Measurements from ENCODE around the gene ZFYVE26.

The ZFYVE26 gene

DNA sequence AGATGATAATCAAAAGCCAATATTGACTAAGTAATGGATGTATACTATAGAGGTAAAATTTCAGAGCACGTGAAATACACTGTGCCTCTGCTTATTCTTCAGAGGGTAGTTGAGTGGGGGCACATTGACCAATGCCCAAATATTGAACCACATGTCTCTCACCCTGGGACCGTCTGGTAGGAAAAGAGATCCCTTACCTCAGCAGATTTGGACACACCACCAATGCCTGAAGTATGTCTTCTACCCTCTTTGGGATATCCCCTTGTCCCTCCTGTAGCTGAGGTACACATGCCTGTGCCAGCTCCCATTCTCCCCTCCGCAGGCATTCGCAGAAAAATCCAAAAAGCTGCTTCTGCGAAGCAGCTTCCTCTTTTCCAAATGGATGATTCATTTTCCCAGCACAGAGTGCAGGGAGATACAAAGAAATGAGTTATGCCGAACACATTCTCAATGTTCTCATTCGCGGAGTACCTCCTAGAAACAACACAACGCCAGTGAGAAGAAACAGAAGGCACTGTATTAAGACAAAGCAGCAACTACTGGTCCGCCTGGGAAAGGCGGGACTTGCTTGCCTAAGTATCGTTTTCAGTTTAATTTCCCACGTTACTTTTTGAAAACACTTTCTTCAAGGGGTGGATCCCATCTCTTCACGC lies 691 bp downstream of the ZFYVE26 start:
- DNase-seq, result peak; percentile 83

DNA sequence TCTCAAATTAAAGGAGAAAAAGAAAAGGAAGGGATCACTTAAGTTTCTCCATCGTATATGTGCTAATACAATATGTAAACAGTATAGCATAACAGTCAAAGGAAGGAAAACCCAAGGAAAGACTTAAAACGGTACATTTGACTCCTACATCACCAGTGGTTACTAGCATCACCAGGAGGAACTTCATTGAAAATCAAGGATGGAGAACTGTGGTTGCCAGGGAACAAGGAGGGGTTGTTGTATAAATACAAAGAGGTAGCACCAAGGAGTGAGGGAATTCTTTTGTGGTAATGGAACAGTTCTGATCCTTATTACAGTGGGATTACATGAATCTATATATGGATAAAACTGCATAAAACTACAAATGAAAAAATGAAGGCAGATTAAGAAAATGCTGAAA lies 1.6 kb downstream of the ZFYVE26 start:
- DNase-seq, result no peak

DNA sequence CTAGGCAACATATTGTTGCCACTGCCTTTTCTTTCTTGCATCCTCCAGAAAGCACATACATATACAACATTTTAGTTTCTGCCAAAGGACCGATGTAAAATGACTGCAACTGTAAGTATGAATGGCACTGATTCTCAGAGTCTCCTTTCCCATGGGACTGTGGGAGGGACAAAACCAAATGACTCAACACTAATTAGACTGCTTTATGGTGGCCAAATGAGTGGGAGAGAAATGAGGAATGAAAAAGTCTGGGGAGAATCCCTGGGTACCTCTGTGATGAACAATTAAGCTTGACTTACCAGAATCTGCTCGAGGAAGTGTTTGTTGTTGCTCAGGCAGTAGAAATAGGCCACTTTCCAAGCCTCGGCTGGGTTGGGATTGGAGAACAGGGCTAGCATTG lies 10.1 kb downstream of the ZFYVE26 start:
- DNase-seq, result no peak

DNA sequence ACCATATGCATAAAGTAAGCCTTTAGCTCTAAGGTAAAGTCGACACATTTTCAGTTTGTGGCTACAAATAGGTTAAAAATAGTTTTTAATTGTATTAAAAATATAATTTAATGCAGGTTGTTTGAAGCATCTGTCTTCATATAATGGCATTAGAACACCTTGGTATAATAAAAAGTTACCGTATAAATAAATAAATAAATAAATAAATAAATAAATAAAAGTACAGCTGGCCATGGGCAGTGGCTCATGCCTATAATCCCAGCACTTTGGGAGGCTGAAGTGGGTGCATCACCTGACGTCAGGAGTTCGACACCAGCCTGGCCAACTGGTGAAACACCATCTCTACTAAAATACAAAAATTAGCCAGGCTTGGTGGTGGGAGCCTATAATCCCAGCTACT lies 15.6 kb downstream of the ZFYVE26 start:
- no peak for DNase-seq

DNA sequence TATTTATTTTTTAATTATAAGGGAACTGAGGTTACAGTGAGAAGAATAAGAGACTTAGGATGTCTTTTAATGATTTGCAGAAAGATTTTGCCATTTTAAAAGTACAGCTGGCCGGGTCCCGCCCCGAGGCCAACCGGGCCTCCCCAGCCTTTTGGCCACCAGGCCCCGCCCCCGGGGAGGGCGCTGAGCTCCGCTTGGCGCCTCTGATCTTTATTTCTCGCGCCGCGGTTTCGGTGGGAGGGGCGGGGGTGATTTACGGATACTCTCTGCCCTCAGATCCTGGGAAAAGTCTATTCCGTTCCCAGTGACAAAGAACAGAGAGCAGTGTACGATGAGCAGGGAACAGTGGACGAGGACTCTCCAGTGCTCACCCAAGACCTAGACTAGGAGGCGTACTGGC lies 17.7 kb downstream of the ZFYVE26 start:
- no peak for DNase-seq

DNA sequence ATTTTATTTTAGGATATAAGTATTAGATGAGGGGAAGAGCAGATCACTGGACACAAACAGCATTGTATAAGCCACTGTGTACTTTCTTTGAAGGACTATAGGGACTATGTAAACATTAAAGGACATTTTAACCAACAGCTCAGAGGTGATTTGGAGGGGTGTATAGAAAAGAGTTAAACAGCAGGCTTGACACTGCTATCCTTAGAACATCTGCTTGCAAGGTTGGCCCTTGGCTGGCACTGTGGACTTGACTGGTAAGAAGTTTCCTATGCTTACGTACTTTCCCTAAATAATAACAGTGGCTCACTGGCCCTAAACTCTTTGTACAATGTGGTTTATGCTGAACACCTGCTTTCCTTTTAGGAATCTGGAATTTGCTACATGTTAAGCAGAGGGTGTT lies 28.7 kb downstream of the ZFYVE26 start:
- DNase-seq, result no peak

DNA sequence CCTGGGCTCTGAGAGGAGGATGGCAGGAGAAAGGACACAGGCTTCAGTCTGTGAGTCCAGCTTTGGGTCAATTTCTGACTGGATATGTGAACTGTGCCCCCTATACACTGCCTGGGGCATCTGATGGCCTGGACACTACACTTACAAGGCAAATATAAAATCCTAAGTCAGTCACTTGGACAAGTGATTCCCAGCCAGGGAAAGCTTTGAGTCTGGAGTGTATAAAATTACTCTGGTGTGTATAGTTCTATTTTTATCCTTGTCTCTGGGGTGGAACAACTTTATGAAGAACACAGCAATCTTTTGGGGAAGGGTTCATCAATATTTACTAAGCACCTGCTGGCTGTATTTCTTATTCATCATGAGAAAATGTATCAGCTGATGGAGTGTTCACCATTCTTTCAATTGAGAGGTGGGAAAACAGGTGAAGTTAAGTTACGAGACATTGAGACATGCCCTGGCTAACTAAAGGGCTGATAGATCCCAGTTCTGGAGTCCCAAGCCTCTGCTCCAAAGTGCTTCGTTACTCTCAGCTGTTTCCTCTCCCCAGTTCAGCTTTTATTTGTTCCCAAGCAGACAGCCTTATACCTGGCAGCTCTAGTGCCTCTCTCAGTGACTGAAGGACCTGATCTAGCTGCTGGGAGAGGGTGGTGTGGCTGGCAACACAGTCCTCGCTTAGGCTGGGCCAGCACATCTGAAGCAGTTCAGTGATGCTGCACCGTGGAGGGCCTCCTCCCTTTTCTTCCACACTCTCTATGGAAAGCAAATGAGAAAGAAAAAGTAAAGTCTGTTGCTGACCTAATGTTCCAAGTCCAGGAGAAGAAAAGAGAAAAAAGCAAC lies 30.9 kb downstream of the ZFYVE26 start:
- no peak for DNase-seq

DNA sequence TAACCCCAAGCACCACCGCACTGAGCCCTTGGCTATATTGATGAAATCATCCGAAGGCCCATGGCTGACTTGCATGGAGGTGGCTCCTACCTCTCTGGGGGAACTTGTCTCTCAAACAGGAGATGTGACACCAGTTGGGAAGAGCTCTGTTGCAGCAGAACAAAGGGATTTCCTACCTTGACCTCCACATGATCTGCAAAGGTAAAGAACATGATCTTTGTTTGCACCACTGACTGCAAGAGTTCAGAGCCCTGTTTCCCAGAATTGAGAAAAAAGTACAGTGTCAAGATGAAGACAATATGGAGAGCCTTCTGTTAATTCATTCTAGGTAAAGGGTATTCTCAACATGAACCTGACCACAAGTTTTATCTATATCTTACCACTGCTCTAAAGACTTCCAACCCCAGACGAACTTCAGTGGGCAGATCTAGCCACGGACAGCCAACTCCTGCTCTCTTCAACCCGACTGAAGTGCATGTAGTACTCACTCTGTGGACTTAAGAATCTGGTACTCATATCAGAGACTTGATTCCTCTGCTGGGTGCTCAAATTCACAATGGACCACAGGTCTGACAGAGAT lies 32.1 kb downstream of the ZFYVE26 start:
- no peak for DNase-seq

DNA sequence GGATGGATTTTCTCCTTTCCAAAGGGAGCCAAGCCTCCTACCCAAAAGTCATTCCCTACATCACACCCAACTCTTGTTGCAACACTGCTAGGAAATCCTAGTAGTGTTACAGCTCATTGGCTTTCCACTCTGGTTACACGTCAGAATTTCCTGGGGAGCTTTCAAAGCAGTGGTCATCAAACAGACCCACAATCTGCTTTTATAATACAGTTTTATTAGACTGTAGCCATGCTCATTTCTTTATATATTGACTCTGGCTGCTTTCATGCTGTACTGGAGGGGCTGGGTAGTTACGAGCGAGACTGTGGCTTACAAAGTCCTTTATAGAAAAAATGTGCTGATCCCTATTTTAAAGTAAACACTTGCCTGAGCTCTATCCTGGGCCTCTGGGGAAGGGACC lies 34.3 kb downstream of the ZFYVE26 start:
- no peak for DNase-seq

DNA sequence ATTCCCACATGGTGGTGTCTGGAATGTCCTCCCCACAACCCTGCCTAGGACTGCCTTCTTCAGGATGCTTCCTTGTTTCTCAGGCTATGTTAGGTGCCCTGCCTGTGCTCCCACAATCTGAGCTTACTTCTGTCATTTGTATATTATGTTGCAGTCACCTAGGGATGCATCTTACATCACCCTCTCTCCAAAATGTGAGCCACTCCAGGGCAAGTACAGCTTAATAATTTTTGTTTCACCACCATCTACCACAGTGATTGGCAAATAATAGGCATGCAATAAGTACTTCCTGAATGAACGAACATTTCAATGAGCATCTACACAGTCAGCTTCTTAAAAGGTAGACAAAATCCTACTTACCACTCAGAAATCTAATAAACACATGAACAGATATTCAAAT lies 37.6 kb downstream of the ZFYVE26 start:
- no peak for DNase-seq

DNA sequence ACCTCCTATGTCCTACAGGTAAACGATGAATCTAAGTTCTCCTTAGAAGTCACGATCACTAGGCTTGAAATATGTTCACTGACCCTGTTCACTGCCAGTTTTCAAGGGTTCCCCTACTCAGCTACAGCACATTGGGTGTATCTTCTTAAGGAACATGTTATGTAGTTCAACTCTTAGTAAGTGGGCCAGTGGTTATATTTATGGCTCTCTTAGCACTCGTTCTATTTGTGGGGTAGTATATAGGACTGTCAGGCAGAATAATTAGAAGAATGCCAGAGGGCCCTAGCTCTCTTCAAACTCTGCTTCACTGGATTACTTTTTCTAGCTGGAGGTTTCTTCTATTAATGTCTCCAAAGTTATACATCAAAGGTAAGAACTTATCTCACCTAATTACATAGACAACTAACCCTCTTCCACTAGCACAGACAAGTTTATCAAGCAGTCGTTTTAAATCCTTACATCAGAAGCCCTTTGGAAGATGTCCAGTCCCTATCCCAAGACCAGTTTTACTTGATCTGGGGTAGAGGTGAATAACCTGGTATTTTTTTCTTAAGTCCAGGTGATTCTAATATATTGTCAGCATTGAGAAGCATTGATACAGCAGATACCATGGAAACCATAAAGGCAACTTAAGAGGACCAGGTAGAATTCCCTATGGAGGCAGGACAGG lies 39.6 kb downstream of the ZFYVE26 start:
- no peak for DNase-seq

DNA sequence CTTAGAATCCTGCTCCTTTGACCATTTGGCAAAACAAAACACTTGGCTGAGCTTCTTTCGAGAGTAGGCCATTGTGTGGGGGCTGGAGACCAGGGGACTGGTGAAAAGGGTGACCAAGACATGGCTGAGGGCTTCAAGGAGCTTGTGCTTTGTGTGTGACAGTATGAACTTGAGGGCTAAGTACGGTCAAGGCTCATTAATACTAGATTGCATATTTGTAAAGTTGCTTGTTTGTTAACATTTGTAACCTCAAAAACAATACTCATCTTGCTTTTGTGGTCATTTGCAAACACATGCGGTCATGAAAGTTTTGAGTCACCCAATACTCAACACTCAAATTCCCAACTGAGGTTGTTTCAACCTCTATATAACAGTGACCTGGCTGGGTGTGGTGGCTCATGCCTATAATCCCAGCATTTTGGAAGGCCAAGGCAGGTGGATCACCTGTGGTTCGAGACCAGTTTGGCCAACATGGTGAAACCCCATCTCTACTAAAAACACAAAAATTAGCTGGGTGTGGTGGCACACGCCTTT lies 42.5 kb downstream of the ZFYVE26 start:
- DNase-seq, result no peak

DNA sequence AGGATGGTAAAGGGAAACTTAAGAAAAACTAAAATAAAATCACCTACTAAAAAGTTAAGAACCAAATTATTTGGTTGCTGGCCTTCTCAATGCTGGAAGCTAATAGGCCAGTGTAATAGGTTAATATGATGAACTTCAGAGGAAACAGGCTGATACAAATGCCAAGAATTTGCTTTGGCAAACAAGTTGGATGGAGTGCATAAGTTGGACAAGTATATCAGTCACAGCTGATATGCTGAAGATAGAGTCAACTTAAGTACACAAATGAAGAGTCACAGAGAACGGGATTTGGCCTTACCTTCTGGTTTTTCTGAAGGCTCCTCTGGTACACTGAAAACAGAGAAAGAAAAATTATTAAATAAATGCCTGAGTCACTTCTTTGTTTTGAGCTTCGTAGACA lies 48.2 kb downstream of the ZFYVE26 start:
- DNase-seq, result no peak

DNA sequence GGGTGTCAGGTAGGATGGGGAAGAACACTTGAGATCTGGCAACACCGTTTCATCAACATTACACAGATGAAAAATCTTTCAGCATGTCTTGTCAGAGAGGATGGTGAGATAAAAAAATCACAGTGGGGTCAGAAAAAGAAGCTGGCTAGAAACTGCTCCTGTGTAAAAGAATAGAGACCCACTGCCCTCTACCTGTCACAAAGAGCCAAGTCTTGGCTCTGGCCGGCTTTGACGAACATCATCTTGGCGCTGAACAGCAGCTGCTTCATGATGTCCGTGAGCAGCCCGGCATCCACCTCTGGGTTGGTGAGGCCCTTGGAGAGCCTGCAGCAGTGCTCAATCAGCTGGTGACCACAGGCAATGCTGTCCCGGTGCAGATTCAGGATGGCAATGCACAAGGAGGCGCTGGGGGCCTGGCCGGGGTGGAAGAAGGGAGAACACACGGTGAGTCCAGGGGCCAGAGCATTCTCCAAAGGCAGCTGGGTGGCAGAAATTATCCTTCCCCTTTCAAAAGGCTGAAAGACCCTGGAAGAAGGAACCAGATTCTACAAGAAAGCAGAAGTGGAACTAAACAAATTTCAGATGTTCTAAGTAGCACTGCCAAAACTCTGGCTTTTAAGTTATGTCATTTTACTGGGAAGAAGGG lies 50.2 kb downstream of the ZFYVE26 start:
- no peak for DNase-seq

DNA sequence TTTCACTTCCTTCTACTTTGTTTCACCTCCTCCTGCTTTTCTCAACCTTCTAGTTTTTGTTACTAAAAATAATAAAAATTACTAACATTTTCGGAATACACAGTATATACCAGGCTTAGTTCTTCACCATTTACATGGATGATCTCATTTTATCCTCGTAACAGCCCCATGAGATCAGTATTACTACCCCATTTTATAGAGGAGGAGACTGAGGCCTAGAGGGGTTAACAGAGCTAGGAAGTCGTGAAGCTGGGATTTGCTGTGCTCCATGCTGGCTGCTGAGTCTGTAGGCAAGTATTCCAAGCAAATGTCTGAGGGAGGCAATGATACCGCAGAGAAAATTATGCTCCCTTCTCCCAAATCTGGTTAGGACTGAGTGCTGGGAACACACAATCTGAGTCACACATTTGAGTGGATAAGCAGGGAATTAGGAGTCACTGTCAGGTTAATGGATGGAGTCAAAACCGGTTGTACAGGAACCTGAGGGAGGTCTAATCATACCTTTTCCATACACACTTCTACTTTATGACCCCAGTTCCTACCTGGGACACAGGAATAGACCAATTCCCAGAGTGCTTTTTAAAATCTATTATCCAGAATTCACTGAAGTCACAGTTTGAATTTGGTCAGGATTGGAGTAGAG lies 51.1 kb downstream of the ZFYVE26 start:
- no peak for DNase-seq

DNA sequence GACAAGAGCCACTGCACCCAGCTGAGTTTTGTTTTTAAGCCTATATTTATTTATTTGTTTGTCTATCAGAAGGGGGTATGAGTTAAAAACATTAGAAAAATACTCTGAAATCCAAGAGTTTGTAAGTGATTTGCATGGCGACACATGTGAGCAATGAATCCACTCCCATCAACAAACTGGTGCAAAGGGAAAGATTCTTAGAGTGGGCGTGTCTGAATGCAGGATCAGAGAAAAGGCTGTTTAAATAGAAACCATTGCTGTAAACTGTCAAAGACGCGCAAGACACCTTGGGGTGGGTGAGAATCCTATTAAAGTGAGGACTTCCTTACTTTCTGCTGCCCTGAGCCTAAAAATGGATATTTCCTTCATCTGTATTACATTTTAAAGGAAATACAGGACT lies 51.9 kb downstream of the ZFYVE26 start:
- no peak for DNase-seq

DNA sequence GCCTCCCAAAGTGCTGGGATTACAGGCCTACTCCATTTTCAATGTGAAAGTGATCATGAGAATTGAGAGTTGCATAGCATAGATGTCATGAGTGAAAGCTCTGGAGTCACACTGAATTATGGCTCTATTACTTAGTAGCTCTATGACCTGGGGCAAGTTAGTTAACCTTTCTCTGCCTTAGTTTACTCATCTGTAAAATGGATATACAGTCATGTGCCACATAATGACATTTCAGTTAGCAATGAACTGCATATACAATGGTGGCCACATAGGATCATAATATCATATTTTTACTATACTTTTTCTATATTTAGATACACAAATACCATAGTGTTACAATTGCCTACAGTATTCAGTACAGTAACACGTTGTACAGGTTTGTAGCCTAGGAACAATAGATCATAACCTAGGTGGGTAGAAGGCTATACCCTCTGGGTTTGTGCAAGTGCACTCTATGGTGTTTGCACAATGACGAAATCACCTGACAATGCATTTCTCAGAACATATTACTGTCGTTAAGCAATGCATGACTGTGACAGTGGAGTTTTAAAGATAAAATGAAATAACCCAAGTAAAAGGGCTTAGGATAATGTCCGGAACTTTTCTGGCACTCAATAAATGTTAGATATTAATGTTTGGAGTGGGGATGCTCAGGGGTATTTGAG lies 53.1 kb downstream of the ZFYVE26 start:
- no peak for DNase-seq

DNA sequence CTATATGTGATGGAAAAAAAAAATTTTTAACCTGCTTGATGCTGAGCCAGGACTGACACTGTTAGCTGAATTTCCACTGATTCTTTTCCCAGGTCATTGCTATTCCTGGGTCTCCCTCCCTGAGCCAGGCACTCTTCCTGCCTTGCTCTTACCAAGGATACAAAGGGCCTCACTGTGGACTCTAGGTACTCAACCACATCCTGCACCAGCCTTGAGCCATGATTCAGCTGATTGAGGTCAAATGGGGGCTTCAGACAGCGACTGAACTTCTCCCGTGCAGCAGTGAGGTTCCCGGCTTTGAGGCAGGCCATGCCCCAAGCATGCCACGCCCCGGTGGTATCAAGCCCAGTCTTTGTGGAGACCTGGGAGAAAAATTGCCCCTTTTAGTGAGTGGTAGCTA lies 54.3 kb downstream of the ZFYVE26 start:
- no peak for DNase-seq

DNA sequence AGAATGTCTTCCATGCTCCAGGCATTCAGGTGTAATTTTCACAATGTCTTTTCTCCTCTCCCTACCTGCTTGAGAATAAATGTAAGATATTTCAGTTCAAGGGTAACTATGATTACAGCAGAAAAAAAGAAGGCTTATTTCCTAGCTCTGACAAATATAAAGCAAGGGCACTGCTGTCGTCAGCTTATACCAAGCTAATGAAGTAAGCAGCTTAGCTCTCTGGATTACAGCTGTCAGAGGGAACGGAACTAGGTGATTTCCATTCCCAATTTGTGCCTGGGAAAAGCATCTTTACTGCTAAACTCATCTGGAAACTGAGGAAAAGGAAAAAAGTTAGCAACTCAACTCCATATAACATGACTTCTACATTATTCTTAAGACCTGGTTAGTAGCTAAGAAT lies 56.5 kb downstream of the ZFYVE26 start:
- DNase-seq, result no peak

DNA sequence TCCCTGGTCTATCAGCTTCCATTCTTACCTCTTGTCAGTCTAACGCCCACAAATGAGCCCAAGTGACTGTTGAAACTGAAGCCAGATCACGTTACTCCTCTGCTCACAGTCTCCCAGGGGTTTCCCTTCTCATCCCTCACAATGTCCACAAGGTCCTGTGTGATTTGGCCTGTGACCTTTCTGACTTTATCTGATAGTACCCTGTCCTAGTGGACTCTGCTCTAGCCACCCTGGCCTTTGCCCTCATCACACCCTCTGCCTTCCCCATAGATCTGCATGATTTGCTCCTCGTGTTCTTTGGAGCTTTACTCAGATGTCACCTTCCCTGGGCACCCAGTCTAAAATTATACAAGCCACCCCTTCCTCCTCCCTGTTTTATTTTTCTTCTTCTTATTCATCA lies 59.2 kb downstream of the ZFYVE26 start:
- DNase-seq, result no peak

DNA sequence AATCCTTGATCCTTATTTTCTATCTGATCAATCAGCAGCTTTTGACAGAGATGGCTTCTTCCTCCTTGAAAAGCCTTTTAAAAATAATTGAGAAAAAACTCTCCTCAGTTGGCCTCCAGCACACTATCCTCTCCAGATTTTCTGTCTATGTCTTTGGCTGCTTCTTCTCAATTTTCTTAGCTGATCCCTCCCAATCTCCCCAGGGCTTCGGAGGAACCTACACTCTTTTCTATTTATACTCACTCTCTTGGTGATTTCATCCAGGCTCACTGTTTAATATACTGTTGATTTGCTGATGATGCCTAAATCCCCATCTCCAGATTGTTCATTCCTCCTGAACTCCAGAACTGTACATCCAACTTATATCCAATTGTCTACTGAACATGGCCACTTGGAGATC lies 59.9 kb downstream of the ZFYVE26 start:
- DNase-seq, result no peak
